GM18870 (cell line): ENCODE results near the gene MIDN.

Experiments
- ATAC-seq: cut with Tn5 transposase; IDR thresholded peaks from one replicate; pipeline ENCODE4 v1.9.1; 2021; ENCODE audit warnings: moderate library complexity; ENCODE audit not compliant: unreplicated experiment

The MIDN gene

DNA sequence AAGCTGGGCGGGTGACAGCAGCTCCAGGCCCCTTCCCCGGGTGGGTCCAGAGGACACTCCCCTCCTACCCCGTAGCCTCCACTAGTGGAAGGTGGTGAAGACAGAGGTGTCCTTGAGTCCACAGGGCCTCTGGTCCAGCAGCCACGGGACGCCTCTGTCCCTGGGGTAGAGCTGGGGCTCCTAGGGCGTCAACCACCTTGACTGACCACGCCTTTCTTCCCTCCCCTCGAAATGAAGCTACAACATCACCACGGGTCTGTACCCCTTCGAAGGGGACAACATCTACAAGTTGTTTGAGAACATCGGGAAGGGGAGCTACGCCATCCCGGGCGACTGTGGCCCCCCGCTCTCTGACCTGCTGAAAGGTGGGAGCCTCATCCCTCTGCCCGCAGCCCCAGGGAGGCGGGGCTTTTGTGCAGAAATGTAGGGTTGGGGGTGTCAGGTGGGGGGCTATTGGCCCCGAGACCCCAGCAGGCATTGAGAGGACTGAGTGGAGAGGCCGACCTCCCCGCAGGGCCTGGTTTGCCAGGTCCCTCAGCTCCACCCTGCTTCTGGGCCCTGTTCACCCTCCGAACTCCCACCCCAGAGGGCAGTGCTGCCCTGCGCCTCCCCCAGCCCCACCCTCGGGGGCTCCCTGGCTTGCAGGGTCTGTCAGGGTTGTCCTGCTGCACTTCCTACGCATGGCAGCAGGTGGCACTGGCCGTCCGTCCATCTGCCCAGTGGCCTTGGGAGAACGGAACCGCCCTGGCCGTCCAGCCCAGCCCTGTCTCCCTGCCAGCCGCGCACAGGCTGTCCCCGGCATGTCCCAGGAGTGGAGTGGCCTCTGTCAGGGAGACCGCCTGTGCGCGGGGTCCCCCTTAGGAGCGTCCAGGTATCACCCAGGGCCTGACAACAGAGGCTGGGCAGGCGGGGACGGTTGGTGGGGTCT is 27.1 kb upstream of the MIDN start:
- no peak for ATAC-seq

DNA sequence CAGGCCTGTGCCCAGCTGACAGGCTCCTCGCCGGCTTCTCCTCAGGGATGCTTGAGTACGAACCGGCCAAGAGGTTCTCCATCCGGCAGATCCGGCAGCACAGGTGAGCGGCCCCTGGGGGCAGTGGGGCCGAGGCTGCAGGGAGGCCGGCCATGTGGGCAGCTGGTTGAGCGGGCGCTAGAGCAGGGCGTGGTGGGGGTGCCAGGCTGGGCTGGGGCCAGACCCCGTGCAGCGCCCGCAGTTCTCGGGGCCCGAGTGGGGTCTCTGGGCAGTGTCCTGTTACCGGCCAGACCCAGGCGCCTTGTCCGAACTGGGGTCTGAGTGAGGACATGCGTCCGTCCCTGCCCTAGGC is 26.5 kb upstream of the MIDN start:
- no peak for ATAC-seq

DNA sequence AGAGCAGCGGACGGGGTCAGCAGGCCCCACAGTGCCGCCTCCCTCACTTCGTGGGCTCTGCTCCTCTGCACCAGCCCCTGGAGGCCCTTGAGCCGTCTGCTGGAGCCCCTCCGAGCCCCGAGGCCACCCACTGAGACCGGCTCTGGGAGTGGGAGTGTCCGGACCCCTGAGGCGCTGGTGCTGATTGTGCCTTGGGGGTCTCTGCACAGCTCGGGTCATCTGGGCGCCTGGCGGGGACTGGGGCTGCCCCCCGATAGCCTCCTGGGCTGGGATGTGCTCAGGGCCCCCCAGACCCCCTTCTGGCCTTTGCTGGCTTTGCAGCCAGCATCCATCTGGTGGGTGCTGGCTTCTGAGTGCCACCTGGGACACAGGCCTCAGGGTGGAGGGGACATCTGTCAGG is 26.0 kb upstream of the MIDN start:
- no peak for ATAC-seq

DNA sequence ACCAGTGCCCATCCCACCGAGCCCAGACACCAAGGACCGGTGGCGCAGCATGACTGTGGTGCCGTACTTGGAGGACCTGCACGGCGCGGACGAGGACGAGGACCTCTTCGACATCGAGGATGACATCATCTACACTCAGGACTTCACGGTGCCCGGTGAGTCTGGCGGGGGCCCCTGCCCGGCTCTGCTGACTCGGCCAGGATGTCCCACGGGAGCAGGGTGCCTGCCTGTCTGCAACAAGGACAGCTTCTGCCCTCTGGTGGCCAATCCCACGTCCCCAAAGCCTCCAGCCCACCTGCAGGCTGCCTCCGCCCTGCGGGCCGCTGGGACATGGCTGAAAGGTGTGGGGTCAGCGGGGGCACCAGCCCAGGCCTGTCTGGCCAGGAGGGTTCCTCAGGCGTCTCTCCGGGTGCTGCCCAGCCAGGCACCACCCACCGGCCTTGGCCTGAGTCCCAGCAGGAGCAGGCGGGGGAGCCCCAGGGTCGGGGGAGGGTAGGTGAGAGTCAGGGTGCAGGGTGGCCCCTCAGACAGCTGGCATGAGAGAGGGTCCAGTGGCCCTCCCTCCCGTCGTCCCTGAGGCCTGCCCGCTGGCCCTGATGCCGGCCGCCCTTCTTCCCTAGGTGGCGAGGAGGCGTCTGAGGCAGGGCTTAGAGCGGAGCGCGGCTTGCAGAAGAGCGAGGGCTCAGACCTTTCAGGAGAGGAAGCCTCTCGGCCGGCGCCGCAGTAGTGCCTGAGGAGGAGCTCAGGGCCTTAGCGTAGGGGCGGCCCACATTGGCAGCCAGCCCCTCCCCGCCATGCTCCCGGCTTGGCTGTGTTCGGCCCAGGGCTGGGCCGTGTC is 25.1 kb upstream of the MIDN start:
- no peak for ATAC-seq

DNA sequence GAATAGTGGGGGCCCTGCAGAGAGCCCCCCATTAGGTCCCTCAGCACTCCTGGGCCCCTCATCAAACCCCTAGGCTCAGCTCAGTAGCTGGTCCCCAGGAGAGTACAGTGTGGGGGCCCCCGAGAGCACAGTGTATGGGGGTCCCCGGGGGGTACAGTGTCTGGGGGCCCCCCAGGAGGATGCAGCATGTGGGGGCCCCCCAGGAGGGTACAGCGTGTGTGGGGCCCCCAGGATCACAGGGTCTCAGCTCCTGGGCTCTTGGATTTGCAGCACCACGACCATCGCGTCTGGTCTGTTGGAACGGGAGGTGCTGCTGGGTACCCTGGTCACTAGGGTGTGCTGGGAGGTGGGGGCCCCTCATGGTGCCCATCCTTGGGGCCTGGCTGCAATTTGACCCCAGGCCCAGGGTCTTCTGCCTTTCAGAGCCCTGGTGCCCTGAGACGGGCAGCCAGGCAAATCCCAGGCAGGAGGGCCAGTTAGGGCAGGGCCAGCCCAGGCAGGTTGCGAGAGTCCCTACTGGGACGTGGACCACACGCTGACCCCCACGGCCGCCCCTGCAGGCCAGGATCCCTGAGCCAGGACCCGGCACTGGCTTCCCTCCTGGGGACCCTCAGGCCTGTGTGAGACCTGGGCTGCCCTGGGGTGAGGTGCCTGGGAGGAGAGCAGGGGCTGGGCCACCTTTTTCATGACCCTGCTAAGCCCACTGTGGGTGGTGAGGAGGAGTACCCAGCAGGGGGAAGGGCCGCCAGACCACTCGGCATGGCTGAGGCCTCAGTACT is 24.1 kb upstream of the MIDN start:
- no peak for ATAC-seq

DNA sequence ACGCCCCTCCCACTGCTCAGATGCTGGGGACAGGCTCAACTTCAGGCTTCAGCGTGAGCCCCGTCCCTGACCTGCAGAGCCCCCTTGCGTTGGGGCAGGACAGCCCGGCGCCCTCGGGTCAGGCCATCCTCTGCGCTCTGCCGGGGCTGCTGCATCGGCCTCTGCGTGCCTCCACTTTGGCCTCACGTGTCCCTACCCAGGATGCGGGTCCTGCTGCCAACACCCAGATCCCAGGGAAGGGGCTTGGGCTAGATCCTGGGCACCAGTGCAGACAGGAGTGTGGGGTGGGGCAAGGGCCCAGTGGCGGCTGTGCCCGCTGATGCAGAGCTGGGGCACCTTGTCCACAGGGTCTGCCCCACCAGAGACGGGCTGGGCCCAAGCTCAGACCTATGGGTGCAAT is 23.5 kb upstream of the MIDN start:
- ATAC-seq, result no peak

DNA sequence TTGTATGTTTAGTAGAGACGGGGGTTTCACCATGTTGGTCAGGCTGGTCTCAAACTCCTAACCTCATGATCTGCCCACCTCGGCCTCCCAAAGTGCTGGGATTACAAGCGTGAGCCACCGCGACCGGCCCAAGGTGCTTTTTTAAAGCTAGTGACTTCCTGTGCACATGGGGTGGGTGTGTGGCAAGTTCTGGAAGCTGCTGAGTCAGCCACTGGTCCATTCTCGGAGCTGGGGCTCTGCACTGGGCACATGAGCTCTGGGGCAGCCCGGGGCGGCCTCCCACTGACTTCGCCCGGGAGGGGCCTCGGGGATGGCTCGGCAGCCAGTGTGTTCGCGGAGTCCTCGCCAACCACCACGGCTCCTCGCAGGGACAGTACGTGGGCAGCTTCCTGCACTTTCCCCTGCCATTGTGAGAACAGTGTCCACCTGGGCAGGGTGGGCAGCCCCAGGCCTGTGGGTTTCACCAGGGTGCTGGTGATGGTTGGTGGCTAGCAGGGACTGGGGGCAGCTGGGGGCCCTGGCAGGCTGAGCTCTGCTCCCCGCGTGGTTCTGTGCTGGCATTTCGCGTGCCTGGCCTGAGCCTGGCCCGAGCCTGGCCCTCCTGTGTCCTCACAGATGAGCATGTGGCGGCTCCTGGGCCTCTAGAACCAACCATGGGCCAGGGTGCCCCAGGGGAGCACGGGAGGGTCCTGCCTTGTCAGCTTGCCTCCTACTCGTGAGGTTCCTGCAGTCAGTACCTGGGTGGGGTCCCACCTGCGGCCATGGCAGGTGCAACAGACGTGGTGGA is 22.8 kb upstream of the MIDN start:
- ATAC-seq, result no peak

DNA sequence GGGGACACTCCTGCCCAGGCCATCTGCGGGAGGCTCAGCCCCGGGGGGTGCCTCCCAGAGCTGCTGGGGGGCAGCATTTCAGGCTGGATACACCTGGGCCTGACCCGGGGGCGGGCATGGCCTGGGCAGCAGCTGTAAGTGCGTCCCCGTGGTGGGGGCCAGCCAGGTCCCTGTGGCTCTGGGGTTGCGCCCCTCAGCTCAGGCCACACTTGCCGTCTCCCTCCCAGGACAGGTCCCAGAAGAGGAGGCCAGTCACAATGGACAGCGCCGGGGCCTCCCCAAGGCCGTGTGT is 22.2 kb upstream of the MIDN start:
- ATAC-seq, result no peak

DNA sequence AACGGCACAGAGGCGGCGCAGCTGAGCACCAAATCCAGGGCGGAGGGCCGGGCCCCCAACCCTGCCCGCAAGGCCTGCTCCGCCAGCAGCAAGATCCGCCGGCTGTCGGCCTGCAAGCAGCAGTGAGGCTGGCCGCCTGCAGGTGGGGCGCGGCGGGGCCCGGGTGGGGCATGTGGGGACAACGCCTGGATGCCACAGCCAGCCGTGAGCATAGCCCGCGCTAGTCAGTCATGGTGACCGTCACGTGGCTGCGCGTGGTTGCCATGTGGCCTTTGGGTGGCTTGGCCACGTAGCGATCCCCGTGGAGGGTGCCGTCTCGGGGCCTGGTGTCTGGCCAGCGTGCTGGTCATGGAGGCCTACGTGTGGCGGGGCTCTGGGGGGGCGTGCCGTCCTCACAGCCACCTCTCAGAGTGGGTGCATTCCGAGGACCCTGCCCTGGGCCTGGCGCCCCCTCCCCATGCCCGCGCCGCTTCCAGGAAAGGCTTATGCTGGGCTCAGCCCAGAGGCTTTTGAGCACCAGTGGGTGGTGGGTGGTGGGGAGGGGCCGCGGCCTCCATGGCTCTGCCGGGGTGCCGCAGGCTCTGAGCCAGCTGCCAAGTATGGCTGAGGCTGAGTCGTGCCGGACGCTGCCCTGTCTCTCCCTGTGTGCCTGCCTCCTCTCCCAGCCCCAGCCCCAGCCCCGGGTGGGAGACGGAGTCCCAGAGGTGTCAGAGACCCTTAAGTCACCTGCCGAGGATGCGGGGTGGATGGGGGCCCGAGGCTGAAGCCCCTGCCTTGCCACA is 21.7 kb upstream of the MIDN start:
- no peak for ATAC-seq

DNA sequence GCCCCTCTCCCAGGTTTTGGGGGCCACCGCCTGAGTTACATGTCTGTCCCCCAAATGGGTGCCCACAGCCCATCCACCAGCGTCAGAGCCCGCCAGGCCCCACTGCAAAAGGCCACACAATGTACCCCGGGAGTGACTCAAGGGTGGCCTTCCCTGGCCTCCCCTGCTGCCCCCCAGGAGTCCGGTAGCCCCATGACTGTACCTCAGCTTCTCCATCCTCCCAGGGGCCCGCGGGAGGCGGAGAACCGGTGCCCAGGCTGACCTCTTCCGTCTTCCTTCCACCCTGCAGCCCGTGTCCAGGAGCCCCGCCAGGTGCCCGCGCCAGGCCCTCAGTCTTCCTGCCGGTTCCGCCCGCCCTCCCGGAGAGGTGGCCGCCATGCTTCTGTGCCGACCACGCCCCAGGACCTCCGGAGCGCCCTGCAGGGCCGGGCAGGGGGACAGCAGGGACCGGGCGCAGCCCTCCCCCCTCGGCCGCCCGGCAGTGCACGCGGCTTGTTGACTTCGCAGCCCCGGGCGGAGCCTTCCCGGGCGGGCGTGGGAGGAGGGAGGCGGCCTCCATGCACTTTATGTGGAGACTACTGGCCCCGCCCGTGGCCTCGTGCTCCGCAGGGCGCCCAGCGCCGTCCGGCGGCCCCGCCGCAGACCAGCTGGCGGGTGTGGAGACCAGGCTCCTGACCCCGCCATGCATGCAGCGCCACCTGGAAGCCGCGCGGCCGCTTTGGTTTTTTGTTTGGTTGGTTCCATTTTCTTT is 20.9 kb upstream of the MIDN start:
- no peak for ATAC-seq

DNA sequence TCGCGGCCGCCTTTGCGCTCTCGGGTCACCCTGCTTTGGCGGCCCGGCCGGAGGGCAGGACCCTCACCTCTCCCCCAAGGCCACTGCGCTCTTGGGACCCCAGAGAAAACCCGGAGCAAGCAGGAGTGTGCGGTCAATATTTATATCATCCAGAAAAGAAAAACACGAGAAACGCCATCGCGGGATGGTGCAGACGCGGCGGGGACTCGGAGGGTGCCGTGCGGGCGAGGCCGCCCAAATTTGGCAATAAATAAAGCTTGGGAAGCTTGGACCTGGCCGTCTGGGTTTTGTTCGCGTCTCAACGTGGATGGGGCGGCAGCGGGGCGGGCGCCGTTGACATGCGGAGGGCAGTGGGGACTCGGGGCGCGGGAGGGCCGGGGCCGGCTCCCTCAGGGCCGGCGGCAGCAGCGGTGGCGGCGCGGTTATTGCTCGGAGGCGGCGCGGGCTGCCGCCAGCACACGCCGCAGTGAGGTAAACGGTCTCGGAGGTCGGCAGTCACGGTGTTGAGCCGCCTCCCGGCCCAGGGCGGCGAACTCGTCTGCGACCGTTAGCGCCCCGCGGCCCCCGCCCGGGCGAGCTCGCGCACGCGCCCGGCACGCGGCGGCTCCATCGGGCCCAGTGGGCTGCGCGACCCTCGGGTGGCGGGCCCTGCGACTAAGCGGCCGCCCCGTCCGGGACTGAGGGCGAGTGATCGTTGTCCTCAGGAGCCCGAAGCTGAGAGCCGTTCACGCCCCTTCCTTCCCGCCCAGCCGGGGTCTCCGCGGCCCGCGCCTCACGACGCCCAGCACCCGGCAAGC is 20.0 kb upstream of the MIDN start:
- no peak for ATAC-seq

DNA sequence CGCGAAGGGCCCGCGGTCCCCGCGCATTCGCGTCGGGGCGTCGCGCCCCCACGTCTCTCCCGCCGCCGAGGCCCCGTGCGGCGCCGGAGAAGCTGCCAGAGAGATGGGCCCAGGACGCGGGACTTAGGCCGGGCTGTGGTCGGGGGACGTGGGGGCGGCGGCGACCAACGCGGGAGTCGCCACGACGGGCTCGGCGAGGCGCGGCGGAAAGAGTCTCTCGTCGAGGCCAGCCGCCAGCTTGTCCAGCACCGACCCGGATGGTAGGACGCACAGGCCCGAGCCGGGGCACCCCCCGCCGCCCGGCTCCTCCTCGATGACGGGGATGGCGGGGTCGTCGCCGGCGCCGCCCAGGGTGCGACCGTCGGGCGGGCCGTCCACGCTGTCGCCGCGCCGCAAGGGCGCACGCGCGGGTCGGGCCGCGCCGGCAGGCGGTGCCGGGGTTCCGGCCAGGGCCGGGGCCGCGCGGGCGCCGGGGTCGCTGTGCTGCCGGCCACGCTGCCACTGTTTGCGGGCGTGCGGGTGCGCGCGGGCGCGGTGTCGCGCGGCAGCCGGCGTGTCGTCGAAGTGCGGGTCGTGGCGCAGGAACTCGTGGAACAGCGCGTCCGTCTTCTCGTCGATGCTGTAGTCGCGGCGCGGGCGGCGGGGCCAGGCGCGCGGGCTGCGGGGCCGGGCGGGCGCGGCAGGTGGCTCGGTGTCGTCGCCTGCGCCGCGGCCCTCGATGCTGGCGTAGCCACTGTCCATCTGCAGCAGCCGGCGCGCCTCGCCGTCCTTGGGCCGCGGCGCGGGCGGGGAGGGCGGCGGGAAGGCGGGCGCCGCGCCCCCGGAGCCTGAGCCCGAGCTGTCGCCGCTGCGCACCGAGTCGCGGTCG is 19.1 kb upstream of the MIDN start:
- no peak for ATAC-seq

DNA sequence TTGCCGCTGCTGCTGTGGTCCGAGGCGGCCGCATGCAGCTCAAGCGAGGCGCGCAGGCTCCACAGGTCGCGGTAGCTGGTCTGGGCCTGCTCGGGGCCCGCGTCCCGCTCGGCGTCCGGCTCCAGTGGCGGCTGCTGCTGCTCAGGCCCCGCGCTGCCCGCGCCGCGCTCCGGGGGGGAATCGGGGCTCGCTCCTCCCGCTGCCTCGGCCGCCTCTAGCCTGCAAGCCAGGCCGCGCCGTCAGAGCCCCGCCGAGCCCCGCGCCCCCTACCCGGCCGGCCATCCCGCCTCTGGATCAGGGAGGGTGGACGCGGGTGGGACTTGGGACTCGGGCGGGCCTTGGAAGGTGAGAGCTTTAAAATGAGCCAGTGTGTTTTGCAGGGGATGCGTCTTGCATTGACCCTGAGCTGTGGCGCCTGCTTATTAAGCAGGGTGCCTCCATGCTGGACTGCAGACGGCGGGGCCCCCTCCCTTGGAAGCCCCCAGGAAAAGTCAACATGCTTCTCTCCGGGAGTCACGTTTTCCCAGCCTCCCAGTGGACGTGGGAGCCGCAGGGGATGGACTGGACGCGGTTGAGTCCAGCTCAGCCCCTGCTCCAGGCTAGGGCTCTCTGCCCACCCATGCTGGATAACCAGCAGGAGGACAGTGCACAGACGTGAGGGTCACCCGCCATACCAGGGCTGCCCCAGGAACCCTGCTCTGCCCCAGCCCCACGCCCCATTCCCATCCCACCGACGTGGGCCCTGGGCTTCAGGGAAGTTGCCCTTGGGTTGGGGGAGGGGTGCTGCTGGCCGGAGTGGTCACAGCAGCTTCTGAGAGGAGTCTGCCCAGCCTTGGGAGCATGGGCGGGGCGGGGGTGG is 18.2 kb upstream of the MIDN start:
- ATAC-seq, result no peak

DNA sequence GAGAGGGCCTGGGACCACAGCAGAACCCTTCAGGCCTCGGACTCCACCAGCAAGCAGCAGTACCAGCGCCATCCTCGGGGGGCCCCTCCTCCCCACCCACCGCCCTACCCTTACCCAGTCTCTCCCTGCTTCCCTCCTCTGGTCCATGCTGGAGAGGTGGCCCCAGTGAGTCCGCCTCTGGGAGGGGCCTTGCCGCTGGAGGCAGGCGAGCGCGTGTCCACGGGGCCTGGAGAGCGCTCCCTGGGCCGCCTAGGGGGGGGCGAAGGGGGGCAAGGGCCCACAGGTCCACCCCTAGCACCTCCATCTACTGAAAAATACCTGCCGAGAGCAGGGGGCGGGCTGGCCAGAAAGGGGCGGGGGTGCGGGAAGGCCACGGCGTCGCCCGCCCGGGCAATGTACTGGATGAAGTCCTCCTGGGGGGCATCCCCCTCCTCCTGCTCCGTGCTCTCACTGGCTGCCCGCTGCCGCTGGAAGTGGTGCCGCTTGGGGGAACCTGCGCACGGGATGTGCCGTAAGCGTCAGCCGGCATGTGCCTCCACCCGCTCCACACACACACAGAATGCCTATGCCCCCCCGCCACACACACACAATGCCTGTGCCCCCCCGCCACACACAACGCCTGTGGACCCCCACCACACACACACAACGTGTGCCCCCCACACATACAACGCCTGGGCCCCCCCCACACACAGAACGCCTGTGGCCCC is 17.4 kb upstream of the MIDN start:
- ATAC-seq, result no peak

DNA sequence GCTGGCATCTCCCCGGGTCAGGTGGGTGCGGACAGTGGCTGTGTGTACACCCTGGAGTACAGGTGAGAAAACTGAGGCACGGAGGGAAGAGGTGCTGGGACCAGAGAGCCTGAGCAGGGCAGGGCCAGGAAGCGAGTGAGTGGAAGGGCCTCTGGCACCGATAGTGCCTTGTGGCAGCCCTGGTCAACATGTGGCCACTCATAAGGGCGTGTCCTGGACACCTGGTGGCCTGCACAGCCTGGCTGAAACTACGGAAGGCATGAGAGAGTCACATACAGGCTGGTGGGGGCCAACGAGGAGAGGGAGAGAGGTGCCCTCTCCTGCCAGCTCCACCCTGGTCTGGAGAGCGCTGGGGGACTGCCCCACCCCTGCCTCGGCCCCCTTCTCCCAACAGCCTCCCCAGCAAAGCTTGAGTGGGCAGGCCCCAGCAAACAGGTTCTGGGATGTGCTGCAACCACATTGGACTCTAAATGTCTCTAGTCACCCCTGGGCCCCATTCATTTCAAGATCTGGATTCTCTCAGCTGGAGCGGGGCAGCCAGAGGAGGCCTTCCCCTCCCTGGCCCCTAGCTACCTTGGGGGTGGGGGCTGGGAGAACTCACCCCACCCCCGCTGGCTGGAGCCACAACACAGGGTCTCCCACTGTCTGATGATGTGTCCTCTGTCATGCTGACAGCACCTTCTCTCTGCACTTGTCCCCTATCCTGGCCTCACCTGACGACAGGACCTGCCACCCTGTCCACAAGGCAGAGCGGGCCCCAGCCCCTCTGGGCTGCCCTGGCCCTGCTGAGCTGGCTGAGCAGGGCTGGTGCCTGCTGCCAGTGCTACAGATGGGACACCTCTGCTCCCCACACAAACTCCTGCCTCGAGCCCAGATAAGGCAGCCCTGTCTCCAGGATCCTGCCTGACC is 16.4 kb upstream of the MIDN start:
- no peak for ATAC-seq
